Smooth muscle cell (in vitro differentiated cells): ENCODE results near the gene ADAM19. TPM values are rescaled to one million over a fixed set of nuclear protein-coding genes. Genes with fewer than 3 reads are reported as not detected.

Experiments
- DNase-seq: peaks from one replicate; lab custom pipeline; 2025; ENCODE audit not compliant: unreplicated experiment; lab: John Stamatoyannopoulos, UW
- H2AFZ ChIP-seq: fragments of 200-600 bp; sonication (generic); 2 replicates; pipeline ENCODE4 v1.6.0; 2016; ENCODE audit warnings: antibody characterized with exemption, low read depth, mild to moderate bottlenecking
- H3F3A ChIP-seq: fragments of 200-600 bp; sonication (generic); 2 replicates; pipeline ENCODE4 v1.6.0; 2017; ENCODE audit warnings: antibody characterized with exemption, low read depth
- H3K27ac ChIP-seq: fragments of 200-600 bp; sonication (generic); 2 replicates; pipeline ENCODE4 v1.5.1; 2016; ENCODE audit warnings: low read depth, mild to moderate bottlenecking
- H3K27me3 ChIP-seq: fragments of 200-600 bp; sonication (generic); 2 replicates; pipeline ENCODE4 v1.6.1; 2016; ENCODE audit warnings: low read depth, mild to moderate bottlenecking
- H3K36me3 ChIP-seq: fragments of 200-600 bp; sonication (generic); 2 replicates; pipeline ENCODE4 v1.5.1; 2016; ENCODE audit warnings: low read depth
- H3K4me1 ChIP-seq: fragments of 200-600 bp; sonication (generic); 2 replicates; pipeline ENCODE4 v1.5.1; 2016; ENCODE audit warnings: low read depth
- H3K4me2 ChIP-seq: fragments of 200-600 bp; sonication (generic); 2 replicates; pipeline ENCODE4 v1.6.0; 2016; ENCODE audit warnings: mild to moderate bottlenecking
- H3K4me3 ChIP-seq: fragments of 200-600 bp; sonication (generic); 2 replicates; pipeline ENCODE4 v1.5.1; 2016; ENCODE audit warnings: mild to moderate bottlenecking
- H3K79me2 ChIP-seq: fragments of 200-600 bp; sonication (generic); 2 replicates; pipeline ENCODE4 v1.6.0; 2016; ENCODE audit warnings: low read depth, mild to moderate bottlenecking
- H3K9ac ChIP-seq: fragments of 200-600 bp; sonication (generic); 2 replicates; pipeline ENCODE4 v1.6.0; 2016; ENCODE audit warnings: low read depth
- H3K9me3 ChIP-seq: fragments of 200-600 bp; sonication (generic); replicated peaks from 2 replicates; pipeline ENCODE4 v1.5.1; 2016; ENCODE audit warnings: low read depth
- H4K20me1 ChIP-seq: fragments of 200-600 bp; sonication (generic); 2 replicates; pipeline ENCODE4 v1.6.0; 2016; ENCODE audit warnings: low read depth
- CTCF ChIP-seq: fragments of 200-600 bp; sonication (generic); IDR thresholded peaks from 2 replicates; pipeline ENCODE4 v1.5.1; 2017; ENCODE audit warnings: borderline replicate concordance, mild to moderate bottlenecking, antibody characterized with exemption; ENCODE audit not compliant: insufficient read depth, poor library complexity, severe bottlenecking
- WGBS: methylation state at CpG from one replicate; pipeline ENCODE4 v1.1.7; 2016; ENCODE audit warnings: low lambda C conversion rate; 5-methylcytosine and 5-hydroxymethylcytosine counted together
- polyA plus RNA-seq: library from polyadenylated mRNA; unstranded; fragments of >200 nt; fragmentation: Nextera tagmentation; extraction: Ambion mirVana; gene quantifications from 2 replicates; pipeline ENCODE4 v1.2.1, GENCODE V29; 2016
- total RNA-seq: library from RNA; depleted of rRNA; stranded (reverse); fragments of >200 nt; gene quantifications from 2 replicates; pipeline ENCODE4 v1.2.3, GENCODE V29; 2014

The ADAM19 gene
- total RNA-seq (112 and 117 TPM in 2 replicates), polyA plus RNA-seq (62.2 and 62.6 TPM in 2 replicates)

GRCh38 chr5:157575381-157576020 is at the start of gene ADAM19:
Gene ADAM19 (minus strand): TSS chr5:157575775. CDS start chr5:157575696, 79 bp downstream.
- peaks cover 36% of the 10 kb centered on the region for H3K79me2 ChIP-seq
- H2AFZ ChIP-seq = peak within 1 kb of the TSS; percentile 81
- TF ChIP-seq CTCF = peak; percentile 6
- peaks cover 19% of the 10 kb centered on the region for H3K4me1 ChIP-seq
- no peaks in the 10 kb centered on the region for H3K9me3 ChIP-seq
- H3K27me3 ChIP-seq = no peaks in the 10 kb centered on the region
- H4K20me1 ChIP-seq = peaks cover 20% of the 10 kb centered on the region
- H3K36me3 ChIP-seq = no peaks in the 10 kb centered on the region
- peak within 1 kb of the TSS; percentile 95 for H3K4me3 ChIP-seq
- peak within 1 kb of the TSS; percentile 87 for H3K27ac ChIP-seq
- 2% methylated on average over 16 of the region's 63 CpGs for WGBS
- DNase-seq = peak; percentile 69
- H3K9ac ChIP-seq = peak within 1 kb of the TSS; percentile 90
- H3F3A ChIP-seq = peaks cover 25% of the 10 kb centered on the region
- peak within 1 kb of the TSS; percentile 90 for H3K4me2 ChIP-seq

- WGBS = 61% methylated on average over 2 of the region's 2 CpGs
- no peak overlapping the region for H3K9ac ChIP-seq
- H3K79me2 ChIP-seq = no peaks in the 10 kb centered on the region
- no peak overlapping the region for H2AFZ ChIP-seq
- no peak for TF ChIP-seq CTCF
- no peak overlapping the region for H3K4me3 ChIP-seq
- H3K4me2 ChIP-seq = no peak overlapping the region
- no peak for DNase-seq
- H3K27me3 ChIP-seq = no peaks in the 10 kb centered on the region
- H4K20me1 ChIP-seq = no peaks in the 10 kb centered on the region
- no peak overlapping the region for H3K27ac ChIP-seq
- H3K4me1 ChIP-seq = no peaks in the 10 kb centered on the region
- no peaks in the 10 kb centered on the region for H3K36me3 ChIP-seq
- H3F3A ChIP-seq = no peaks in the 10 kb centered on the region
- no peaks in the 10 kb centered on the region for H3K9me3 ChIP-seq
These were observed 48.6 kb upstream of the ADAM19 start for GRCh38 chr5:157624144-157624543.

DNA sequence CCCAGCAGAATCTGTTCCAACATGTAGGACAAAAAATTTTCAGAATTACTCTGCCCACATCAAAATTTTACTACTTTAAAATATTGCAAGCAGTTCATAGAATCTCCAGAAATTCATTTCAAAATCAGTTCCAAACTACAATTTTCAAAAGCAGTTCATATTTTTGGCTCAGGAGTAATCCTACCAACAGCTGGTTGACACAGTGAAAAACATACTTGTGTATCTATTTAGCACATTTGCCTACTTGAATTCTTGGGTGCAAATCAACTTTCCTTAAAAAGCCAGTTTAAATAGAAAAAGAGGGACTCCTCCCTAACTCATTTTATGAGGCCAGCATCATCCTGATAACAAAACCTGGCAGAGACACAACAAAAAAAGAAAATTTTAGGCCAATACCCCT is 45.2 kb upstream of the ADAM19 start:
- no peaks in the 10 kb centered on the region for H3F3A ChIP-seq
- TF ChIP-seq CTCF = no peak
- H3K27me3 ChIP-seq = no peaks in the 10 kb centered on the region
- no peaks in the 10 kb centered on the region for H4K20me1 ChIP-seq
- no peaks in the 10 kb centered on the region for H3K79me2 ChIP-seq
- H3K4me2 ChIP-seq = no peak overlapping the region
- no peak overlapping the region for H3K27ac ChIP-seq
- no peak overlapping the region for H2AFZ ChIP-seq
- H3K4me1 ChIP-seq = no peaks in the 10 kb centered on the region
- DNase-seq = no peak
- no peak overlapping the region for H3K4me3 ChIP-seq
- no peaks in the 10 kb centered on the region for H3K9me3 ChIP-seq
- H3K36me3 ChIP-seq = no peaks in the 10 kb centered on the region
- no peak overlapping the region for H3K9ac ChIP-seq

DNA sequence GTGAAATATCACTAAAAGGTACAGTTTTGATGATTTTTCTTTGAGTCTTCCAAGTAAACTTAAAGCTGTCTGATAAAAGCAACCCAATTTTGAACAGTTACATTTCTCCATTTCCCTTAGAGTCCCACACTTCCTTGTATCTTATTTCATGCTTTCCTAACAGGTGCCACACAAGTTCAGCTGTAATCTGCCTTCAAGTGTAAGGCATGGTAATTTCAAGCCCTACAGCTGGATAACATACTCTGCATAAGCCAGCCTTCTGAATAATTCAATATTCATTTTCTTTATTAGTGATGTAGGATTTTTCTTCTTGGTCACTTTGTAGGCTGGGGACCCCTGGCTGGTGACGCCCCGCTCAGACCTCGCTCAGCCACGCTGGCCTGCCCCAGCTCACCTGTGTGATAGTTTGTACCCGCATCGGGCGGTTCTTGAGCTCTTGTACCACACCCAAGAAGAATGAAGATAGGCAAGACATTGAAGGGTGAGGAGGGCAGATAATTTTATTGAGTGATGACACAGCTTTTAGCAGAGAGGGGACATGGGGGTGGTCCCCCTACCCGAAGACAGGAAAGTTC is 42.7 kb upstream of the ADAM19 start:
- no peaks in the 10 kb centered on the region for H4K20me1 ChIP-seq

More for the DNA sequence above, 42.7 kb upstream of the ADAM19 start:
- DNase-seq = no peak
- no peak for TF ChIP-seq CTCF
- Histone ChIP-seq H2AFZ (no peak overlapping the region), H3K27ac (no peak overlapping the region), H3K4me1 (no peaks in the 10 kb centered on the region), H3K36me3 (no peaks in the 10 kb centered on the region), H3F3A (no peaks in the 10 kb centered on the region), H3K79me2 (no peaks in the 10 kb centered on the region), H3K9me3 (no peaks in the 10 kb centered on the region), H3K4me2 (no peak overlapping the region), H3K4me3 (no peak overlapping the region), H3K27me3 (no peaks in the 10 kb centered on the region), H3K9ac (no peak overlapping the region)
- WGBS = 98% methylated on average over 8 of the region's 8 CpGs
